HepG2 (cell line): ENCODE results near the gene ATP6V0E2.

Experiments used
- ATF2 ChIP-seq: sonication (generic); formaldehyde crosslinking; IDR thresholded peaks from 2 replicates; pipeline ENCODE4 v1.4.0; 2020; ENCODE audit warnings: missing genetic modification reagents
- CREB3 ChIP-seq: sonication (generic); formaldehyde crosslinking; IDR thresholded peaks from 2 replicates; pipeline ENCODE4 v1.5.0; 2020; ENCODE audit warnings: missing genetic modification reagents
- CTCF ChIP-seq: sonication (generic); formaldehyde crosslinking; IDR thresholded peaks from 2 replicates; pipeline ENCODE4 v1.5.0; 2020; ENCODE audit warnings: mild to moderate bottlenecking, missing genetic modification reagents, moderate library complexity
- EZH2 ChIP-seq: conservative IDR thresholded peaks from 2 replicates; pipeline ENCODE4 v1.6.1; 2012; ENCODE audit warnings: mild to moderate bottlenecking, low read depth, low read length, moderate library complexity
- MAF1 ChIP-seq: sonication (generic); formaldehyde crosslinking; IDR thresholded peaks from 2 replicates; pipeline ENCODE4 v1.5.0; 2020; ENCODE audit warnings: missing genetic modification reagents, borderline replicate concordance
- RNF219 ChIP-seq: sonication (generic); formaldehyde crosslinking; IDR thresholded peaks from 2 replicates; pipeline ENCODE4 v1.5.0; 2020; ENCODE audit warnings: mild to moderate bottlenecking, missing genetic modification reagents
- ZNF576 ChIP-seq: sonication (generic); formaldehyde crosslinking; IDR thresholded peaks from 2 replicates; pipeline ENCODE4 v1.4.0; 2020; ENCODE audit warnings: mild to moderate bottlenecking, missing genetic modification reagents

- TF ChIP-seq RNF219 (CRISPR knock-in tag) = no peak
- TF ChIP-seq CTCF = no peak
- no peak for TF ChIP-seq ATF2 (CRISPR knock-in tag)
- no peak for TF ChIP-seq MAF1
- TF ChIP-seq EZH2 = no peak
- TF ChIP-seq CREB3 (CRISPR knock-in tag) = no peak
- no peak for TF ChIP-seq ZNF576 (CRISPR knock-in tag)
Measured at GRCh38 chr7:149826344-149827088, 47.3 kb upstream of the ATP6V0E2 start.
